HG03520 (cell line): Measurements from ENCODE around the gene TBC1D25.

ENCODE experiments used
- ATAC-seq: cut with Tn5 transposase; IDR thresholded peaks from one replicate; pipeline ENCODE4 v1.9.1; 2021; ENCODE audit warnings: mild to moderate bottlenecking, moderate library complexity; ENCODE audit not compliant: unreplicated experiment

The TBC1D25 gene

GRCh38 chrX:48539345-48540027 lies at the start of gene TBC1D25:
Gene TBC1D25, plus strand, starts transcription at chrX:48539714. Its CDS starts 84 bp downstream, at chrX:48539798.
- ATAC-seq, result peak; percentile 82

GRCh38 chrX:48489892-48490291 lies 49.6 kb upstream of the TBC1D25 start:
- no peak for ATAC-seq

- no peak for ATAC-seq
Measured at GRCh38 chrX:48490661-48491060, 48.9 kb upstream of the TBC1D25 start.

- ATAC-seq, result no peak
Measured at GRCh38 chrX:48491809-48492208, 47.7 kb upstream of the TBC1D25 start.

GRCh38 chrX:48492293-48492910 lies 47.1 kb upstream of the TBC1D25 start:
- no peak for ATAC-seq

- no peak for ATAC-seq
Measured at GRCh38 chrX:48493890-48494364, 45.6 kb upstream of the TBC1D25 start.

- ATAC-seq, result no peak
Measured at GRCh38 chrX:48496660-48497059, 42.9 kb upstream of the TBC1D25 start.

GRCh38 chrX:48497871-48498270 lies 41.6 kb upstream of the TBC1D25 start:
- no peak for ATAC-seq

- no peak for ATAC-seq
Measured at GRCh38 chrX:48498374-48498809, 41.1 kb upstream of the TBC1D25 start.

GRCh38 chrX:48504261-48504660 lies 35.3 kb upstream of the TBC1D25 start:
- ATAC-seq, result no peak

GRCh38 chrX:48505481-48505880 lies 34.0 kb upstream of the TBC1D25 start:
- no peak for ATAC-seq

GRCh38 chrX:48507246-48507645 lies 32.3 kb upstream of the TBC1D25 start:
- ATAC-seq, result no peak

- peak; percentile 62 for ATAC-seq
Measured at GRCh38 chrX:48508400-48509244, 30.9 kb upstream of the TBC1D25 start, which contains the start of gene PORCN. Gene PORCN, plus strand, starts transcription at chrX:48508992. Its CDS starts 829 bp downstream, at chrX:48509821.

GRCh38 chrX:48509245-48509590 lies 30.3 kb upstream of the TBC1D25 start:
- peak; percentile 21 for ATAC-seq

GRCh38 chrX:48509619-48510018 lies 29.9 kb upstream of the TBC1D25 start:
- ATAC-seq, result no peak

- ATAC-seq, result no peak
Measured at GRCh38 chrX:48511560-48511959, 28.0 kb upstream of the TBC1D25 start.

GRCh38 chrX:48512371-48512935 lies 27.1 kb upstream of the TBC1D25 start:
- no peak for ATAC-seq

GRCh38 chrX:48513670-48514069 lies 25.8 kb upstream of the TBC1D25 start:
- ATAC-seq, result no peak

GRCh38 chrX:48514126-48514806 lies 25.2 kb upstream of the TBC1D25 start:
- no peak for ATAC-seq

- no peak for ATAC-seq
Measured at GRCh38 chrX:48514868-48515460, 24.6 kb upstream of the TBC1D25 start.
